Measurements from ENCODE around the gene SCYL1. TPM values are rescaled to one million over a fixed set of nuclear protein-coding genes. Genes with fewer than 3 reads are reported as not detected.

Gene SCYL1
- total and polyA plus RNA-seq, 2 experiments from 2014 or later: 52.7 to 66.1 TPM

DNA sequence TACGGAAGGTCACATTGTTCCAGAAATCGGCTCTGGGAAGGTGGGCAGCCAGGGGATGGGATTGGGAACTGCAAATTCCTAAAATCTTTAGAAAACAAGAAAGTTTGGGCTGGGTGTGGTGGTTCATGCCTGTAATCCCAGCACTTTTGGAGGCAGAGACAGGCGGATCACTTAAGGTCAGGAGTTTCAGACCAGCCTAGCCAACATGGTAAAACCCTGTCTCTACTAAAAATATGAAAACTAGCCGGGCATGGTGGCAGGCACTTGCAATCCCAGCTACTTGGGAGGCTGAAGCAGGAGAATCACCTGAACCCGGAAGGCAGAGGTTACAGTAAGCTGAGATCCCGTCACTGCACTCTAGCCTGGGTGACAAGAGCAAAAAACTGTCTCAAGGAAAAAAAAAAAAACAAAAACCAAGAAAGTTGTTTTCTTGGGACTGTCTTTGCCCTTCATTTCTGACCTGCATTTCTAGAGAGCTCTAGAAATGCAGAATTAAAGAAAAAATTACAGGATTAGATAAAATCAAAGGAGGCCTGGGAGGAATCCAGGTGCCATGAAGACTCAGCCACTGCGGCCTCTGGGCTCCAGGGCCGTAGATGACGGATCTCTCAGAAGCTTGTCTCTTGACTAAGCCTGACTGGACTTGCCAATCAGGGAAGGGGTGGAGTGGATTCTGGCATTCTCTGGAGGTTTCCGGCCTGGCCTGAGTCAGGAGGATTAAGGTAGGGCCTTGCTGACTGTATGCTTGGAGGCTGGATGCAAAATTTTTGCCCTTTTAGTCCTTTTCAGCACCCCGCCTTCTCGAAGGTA is 31.3 kb upstream of the SCYL1 start:
- Mint-ChIP-seq H3K9me3 (no peaks in the 10 kb centered on the region; the same call in 2 of the 3 replicates), H3K27me3 (ENCODE audit: insufficient read depth, low read depth, poor library complexity) (peaks cover 40% of the 10 kb centered on the region), H3K4me1 (peaks cover 70% of the 10 kb centered on the region), H3K36me3 (ENCODE audit: low read depth) (no peaks in the 10 kb centered on the region), H3K27ac (peak overlapping the region; percentile 70), H3K4me3 (no peak overlapping the region; the same call in 2 of the 3 replicates)
- Histone ChIP-seq H3K27ac (ENCODE audit: low read depth) (peak overlapping the region; percentile 46), H3K36me3 (ENCODE audit: insufficient read depth) (no peaks in the 10 kb centered on the region), H3K9me2 (ENCODE audit: insufficient read depth) (no peaks in the 10 kb centered on the region), H3K4me2 (peak overlapping the region; percentile 22; the same call in 1 of the 2 replicates), H3F3A (replicated peaks; ENCODE audit: low read depth) (peaks cover 9% of the 10 kb centered on the region), H4K20me1 (replicated peaks; ENCODE audit: insufficient read depth) (no peaks in the 10 kb centered on the region), H3K4me1 (ENCODE audit: insufficient read depth) (peaks cover 63% of the 10 kb centered on the region), H3K79me2 (replicated peaks; ENCODE audit: insufficient read depth) (peaks cover 5% of the 10 kb centered on the region; the same call in 1 of the 2 replicates), H3K27me3 (ENCODE audit: insufficient read depth) (no peaks in the 10 kb centered on the region), H3K4me3 (no peak overlapping the region), H2AFZ (peak overlapping the region; percentile 49; the same call in 1 of the 2 replicates)
- TF ChIP-seq STAT1 (IDR thresholded peaks at IDR 0.05; ENCODE audit: unreplicated experiment) (no peak), ZNF114 (CRISPR knock-in tag; IDR thresholded peaks at IDR 0.05) (no peak), ZNF331 (CRISPR knock-in tag; IDR thresholded peaks at IDR 0.05; ENCODE audit: low read depth) (no peak), EZH2phosphoT487 (IDR thresholded peaks at IDR 0.05; ENCODE audit: unreplicated experiment) (no peak), CREB1 (CRISPR knock-in tag; IDR thresholded peaks at IDR 0.05; ENCODE audit: low read depth) (no peak), JUNB (IDR thresholded peaks at IDR 0.05; ENCODE audit: unreplicated experiment) (no peak), NANOG (IDR thresholded peaks at IDR 0.05; ENCODE audit: borderline replicate concordance) (no peak), POLR2AphosphoS5 (IDR thresholded peaks at IDR 0.05; ENCODE audit: low read depth) (no peak), EZH2 (IDR thresholded peaks at IDR 0.05; ENCODE audit: low read depth, unreplicated experiment) (no peak)
- TF ChIP-seq, protein P1, sequence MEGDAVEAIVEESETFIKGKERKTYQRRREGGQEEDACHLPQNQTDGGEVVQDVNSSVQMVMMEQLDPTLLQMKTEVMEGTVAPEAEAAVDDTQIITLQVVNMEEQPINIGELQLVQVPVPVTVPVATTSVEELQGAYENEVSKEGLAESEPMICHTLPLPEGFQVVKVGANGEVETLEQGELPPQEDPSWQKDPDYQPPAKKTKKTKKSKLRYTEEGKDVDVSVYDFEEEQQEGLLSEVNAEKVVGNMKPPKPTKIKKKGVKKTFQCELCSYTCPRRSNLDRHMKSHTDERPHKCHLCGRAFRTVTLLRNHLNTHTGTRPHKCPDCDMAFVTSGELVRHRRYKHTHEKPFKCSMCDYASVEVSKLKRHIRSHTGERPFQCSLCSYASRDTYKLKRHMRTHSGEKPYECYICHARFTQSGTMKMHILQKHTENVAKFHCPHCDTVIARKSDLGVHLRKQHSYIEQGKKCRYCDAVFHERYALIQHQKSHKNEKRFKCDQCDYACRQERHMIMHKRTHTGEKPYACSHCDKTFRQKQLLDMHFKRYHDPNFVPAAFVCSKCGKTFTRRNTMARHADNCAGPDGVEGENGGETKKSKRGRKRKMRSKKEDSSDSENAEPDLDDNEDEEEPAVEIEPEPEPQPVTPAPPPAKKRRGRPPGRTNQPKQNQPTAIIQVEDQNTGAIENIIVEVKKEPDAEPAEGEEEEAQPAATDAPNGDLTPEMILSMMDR (conservative IDR thresholded peaks at IDR 0.05; ENCODE audit: low read depth in 2 of 2): no peak
- TF ChIP-seq, protein P2, sequence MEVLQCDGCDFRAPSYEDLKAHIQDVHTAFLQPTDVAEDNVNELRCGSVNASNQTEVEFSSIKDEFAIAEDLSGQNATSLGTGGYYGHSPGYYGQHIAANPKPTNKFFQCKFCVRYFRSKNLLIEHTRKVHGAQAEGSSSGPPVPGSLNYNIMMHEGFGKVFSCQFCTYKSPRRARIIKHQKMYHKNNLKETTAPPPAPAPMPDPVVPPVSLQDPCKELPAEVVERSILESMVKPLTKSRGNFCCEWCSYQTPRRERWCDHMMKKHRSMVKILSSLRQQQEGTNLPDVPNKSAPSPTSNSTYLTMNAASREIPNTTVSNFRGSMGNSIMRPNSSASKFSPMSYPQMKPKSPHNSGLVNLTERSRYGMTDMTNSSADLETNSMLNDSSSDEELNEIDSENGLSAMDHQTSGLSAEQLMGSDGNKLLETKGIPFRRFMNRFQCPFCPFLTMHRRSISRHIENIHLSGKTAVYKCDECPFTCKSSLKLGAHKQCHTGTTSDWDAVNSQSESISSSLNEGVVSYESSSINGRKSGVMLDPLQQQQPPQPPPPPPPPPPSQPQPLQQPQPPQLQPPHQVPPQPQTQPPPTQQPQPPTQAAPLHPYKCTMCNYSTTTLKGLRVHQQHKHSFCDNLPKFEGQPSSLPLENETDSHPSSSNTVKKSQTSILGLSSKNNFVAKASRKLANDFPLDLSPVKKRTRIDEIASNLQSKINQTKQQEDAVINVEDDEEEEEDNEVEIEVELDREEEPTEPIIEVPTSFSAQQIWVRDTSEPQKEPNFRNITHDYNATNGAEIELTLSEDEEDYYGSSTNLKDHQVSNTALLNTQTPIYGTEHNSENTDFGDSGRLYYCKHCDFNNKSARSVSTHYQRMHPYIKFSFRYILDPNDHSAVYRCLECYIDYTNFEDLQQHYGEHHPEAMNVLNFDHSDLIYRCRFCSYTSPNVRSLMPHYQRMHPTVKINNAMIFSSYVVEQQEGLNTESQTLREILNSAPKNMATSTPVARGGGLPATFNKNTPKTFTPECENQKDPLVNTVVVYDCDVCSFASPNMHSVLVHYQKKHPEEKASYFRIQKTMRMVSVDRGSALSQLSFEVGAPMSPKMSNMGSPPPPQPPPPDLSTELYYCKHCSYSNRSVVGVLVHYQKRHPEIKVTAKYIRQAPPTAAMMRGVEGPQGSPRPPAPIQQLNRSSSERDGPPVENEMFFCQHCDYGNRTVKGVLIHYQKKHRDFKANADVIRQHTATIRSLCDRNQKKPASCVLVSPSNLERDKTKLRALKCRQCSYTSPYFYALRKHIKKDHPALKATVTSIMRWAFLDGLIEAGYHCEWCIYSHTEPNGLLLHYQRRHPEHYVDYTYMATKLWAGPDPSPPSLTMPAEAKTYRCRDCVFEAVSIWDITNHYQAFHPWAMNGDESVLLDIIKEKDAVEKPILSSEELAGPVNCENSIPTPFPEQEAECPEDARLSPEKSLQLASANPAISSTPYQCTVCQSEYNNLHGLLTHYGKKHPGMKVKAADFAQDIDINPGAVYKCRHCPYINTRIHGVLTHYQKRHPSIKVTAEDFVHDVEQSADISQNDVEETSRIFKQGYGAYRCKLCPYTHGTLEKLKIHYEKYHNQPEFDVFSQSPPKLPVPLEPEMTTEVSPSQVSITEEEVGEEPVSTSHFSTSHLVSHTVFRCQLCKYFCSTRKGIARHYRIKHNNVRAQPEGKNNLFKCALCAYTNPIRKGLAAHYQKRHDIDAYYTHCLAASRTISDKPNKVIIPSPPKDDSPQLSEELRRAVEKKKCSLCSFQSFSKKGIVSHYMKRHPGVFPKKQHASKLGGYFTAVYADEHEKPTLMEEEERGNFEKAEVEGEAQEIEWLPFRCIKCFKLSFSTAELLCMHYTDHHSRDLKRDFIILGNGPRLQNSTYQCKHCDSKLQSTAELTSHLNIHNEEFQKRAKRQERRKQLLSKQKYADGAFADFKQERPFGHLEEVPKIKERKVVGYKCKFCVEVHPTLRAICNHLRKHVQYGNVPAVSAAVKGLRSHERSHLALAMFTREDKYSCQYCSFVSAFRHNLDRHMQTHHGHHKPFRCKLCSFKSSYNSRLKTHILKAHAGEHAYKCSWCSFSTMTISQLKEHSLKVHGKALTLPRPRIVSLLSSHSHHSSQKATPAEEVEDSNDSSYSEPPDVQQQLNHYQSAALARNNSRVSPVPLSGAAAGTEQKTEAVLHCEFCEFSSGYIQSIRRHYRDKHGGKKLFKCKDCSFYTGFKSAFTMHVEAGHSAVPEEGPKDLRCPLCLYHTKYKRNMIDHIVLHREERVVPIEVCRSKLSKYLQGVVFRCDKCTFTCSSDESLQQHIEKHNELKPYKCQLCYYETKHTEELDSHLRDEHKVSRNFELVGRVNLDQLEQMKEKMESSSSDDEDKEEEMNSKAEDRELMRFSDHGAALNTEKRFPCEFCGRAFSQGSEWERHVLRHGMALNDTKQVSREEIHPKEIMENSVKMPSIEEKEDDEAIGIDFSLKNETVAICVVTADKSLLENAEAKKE (CRISPR knock-in tag; IDR thresholded peaks at IDR 0.05): no peak
- TF ChIP-seq, protein P3, sequence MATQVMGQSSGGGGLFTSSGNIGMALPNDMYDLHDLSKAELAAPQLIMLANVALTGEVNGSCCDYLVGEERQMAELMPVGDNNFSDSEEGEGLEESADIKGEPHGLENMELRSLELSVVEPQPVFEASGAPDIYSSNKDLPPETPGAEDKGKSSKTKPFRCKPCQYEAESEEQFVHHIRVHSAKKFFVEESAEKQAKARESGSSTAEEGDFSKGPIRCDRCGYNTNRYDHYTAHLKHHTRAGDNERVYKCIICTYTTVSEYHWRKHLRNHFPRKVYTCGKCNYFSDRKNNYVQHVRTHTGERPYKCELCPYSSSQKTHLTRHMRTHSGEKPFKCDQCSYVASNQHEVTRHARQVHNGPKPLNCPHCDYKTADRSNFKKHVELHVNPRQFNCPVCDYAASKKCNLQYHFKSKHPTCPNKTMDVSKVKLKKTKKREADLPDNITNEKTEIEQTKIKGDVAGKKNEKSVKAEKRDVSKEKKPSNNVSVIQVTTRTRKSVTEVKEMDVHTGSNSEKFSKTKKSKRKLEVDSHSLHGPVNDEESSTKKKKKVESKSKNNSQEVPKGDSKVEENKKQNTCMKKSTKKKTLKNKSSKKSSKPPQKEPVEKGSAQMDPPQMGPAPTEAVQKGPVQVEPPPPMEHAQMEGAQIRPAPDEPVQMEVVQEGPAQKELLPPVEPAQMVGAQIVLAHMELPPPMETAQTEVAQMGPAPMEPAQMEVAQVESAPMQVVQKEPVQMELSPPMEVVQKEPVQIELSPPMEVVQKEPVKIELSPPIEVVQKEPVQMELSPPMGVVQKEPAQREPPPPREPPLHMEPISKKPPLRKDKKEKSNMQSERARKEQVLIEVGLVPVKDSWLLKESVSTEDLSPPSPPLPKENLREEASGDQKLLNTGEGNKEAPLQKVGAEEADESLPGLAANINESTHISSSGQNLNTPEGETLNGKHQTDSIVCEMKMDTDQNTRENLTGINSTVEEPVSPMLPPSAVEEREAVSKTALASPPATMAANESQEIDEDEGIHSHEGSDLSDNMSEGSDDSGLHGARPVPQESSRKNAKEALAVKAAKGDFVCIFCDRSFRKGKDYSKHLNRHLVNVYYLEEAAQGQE (IDR thresholded peaks at IDR 0.05; ENCODE audit: unreplicated experiment): no peak
- TF ChIP-seq, protein P4, sequence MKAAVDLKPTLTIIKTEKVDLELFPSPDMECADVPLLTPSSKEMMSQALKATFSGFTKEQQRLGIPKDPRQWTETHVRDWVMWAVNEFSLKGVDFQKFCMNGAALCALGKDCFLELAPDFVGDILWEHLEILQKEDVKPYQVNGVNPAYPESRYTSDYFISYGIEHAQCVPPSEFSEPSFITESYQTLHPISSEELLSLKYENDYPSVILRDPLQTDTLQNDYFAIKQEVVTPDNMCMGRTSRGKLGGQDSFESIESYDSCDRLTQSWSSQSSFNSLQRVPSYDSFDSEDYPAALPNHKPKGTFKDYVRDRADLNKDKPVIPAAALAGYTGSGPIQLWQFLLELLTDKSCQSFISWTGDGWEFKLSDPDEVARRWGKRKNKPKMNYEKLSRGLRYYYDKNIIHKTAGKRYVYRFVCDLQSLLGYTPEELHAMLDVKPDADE (IDR thresholded peaks at IDR 0.05): no peak
- no peak for ATAC-seq
- DNase-seq (ENCODE audit: low spot score): peak; percentile 18
